ENCODE measurements around the gene L1CAM. TPM values are rescaled to one million over a fixed set of nuclear protein-coding genes. Genes with fewer than 3 reads are reported as not detected.

The L1CAM gene
- total and polyA plus RNA-seq, 2 of the 8 experiments (the other 6 are each of a cell fraction or from before 2014, with no cell fraction given) = 11.0 to 43.0 TPM

GRCh38 chrX:153830640-153831428 is 55.1 kb downstream of the L1CAM start (continued):
- TF ChIP-seq MAFK (IDR thresholded peaks at IDR 0.05; ENCODE audit: low read depth, low read length) (no peak), KDM1A (IDR thresholded peaks at IDR 0.05; ENCODE audit: borderline replicate concordance, low read length) (no peak), SP1 (IDR thresholded peaks at IDR 0.05; ENCODE audit: low read depth, low read length) (no peak), TEAD4 (IDR thresholded peaks at IDR 0.05; ENCODE audit: low read depth, low read length) (no peak), CREB1 (IDR thresholded peaks at IDR 0.05) (no peak), SP2 (IDR thresholded peaks at IDR 0.05; ENCODE audit: low read length) (no peak), EGR1 (IDR thresholded peaks at IDR 0.05; ENCODE audit: borderline replicate concordance, low read depth, low read length) (no peak)
